ENCODE results near the gene NEK2.
"Not testable (repeated sequence)": the region's sequence is repeated elsewhere in the genome, so short reads cannot be mapped to it uniquely, and the experiment has no call there.

NEK2 gene

DNA sequence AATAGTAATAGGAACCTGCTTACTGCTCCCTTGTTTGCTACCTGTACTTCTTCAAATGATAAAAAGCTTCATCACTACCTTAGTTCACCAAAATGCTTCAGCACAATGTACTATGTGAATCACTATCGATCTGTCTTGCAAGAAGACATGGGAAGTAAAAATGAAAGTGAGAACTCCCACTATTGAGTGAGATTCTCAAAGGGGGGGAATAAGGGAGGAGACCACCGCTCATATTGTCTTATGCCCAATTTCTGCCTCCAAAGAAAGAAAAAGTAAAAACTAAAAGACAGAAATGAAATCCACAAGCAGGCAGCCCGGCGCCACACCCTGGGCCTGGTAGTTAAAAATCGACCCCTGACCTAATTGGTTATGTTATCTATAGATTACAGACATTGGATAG, 18.5 kb upstream of the NEK2 start:
- not testable (repeated sequence) for DNase-seq

- DNase-seq, result no peak
These were observed 13.0 kb upstream of the NEK2 start for GRCh38 chr1:211688421-211688820.

DNA sequence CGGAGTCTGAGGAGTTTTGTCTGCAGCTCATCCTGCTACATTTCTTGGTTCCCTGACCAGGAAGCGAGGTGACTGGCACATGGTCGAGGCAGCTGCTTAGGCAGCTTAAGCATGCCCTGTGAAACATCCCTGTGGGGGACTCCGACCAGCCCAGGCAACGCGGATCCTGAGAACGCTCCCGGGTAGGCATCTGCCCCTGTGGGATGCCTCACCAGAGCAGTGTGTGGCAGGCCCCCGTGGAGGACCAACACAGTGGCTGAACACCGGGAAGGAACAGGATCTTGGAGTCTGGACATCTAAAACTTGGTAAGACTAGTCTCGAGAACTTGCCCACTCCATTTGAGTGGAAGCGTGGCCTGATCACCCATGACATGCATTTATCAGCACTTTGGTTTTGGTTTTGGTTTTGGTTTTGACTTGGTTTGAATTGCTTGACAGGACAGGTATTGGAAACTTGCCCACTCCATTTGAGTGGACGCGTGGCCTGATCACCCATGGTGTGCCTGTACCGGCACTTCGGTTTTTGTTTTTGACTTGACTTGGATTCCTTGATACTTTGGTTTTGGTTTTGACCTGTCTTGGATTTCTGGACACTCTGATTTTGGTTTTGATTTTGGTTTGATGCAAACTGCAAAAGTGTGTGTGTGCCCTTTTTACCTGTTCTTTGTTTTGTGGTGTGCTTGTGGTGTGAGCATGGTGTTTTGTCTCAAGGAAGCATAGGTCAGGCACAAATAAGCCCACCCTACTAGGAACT, 12.2 kb upstream of the NEK2 start:
- no peak for DNase-seq

- no peak for DNase-seq
These were observed 10.4 kb upstream of the NEK2 start for GRCh38 chr1:211685823-211686222.

DNA sequence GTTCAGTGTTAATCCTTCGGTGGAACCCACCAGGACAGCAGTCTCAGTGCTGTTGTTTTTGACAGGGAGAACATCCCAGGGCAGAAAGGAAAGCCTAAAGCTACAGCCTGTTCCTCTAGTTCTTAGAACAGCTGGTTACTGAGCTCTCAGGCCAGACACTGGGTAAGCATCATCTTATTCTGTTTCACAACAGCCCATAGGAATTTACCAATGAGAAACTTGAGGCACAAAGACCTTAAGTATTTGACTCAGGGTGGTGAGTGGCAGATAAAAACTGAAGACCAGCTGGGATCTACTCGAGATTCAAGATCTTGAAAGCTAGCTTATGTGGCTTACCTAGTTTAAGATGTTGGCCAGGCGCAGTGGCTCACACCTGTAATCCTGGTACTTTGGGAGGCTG, 9.4 kb upstream of the NEK2 start:
- no peak for DNase-seq

- no peak for DNase-seq
These were observed 8.9 kb upstream of the NEK2 start for GRCh38 chr1:211684331-211684730.

GRCh38 chr1:211683396-211684297, 8.2 kb upstream of the NEK2 start:
- no peak for DNase-seq

- DNase-seq, result not testable (repeated sequence)
These were observed 6.8 kb upstream of the NEK2 start for GRCh38 chr1:211682186-211682585.

DNA sequence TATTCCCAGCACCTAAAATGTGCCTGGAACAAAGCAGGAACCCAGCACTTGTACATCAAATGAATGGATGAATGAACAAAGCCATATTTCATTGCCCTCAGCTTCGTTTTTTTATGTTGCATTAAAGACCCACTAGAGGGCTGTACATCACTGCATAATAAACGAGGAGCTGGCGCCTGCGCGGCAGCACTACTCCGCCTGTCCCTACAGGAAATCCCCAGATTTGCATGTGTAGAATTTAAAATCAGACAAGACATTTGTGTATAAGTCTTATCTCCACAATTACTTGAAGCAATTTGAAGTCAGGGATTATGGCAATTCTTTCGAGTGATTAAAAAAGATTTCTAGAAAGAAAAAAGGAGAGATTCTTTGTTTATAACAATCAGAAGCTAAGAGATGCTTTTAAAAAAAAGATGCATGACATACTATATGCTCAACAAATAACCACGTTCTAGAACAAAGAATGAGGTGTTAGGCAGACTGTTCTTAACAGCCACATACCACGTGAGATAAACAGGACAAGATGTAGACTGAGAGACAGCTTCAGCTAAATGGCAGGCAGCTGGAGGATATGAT, 5.4 kb upstream of the NEK2 start:
- peak; percentile 92 to 95 for DNase-seq

DNA sequence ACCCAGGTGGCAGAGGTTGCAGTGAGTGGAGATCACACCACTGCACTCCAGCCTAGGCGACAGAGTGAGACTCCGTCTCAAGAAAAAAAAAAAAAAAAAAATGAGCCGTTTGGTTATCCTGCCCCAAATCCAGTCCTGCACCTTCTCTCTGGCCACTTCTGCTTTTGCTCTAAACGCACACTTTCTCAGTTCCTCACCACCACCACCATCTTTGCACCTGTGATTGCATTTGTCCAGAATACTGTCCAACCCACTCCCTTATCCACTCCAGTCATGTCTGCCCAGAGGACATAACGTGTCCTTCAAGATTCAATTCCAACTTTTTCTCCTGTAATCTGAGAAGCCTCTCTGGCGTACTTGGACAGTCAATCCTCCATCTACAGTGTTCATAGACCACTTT, 2.2 kb upstream of the NEK2 start:
- DNase-seq, result no peak

DNA sequence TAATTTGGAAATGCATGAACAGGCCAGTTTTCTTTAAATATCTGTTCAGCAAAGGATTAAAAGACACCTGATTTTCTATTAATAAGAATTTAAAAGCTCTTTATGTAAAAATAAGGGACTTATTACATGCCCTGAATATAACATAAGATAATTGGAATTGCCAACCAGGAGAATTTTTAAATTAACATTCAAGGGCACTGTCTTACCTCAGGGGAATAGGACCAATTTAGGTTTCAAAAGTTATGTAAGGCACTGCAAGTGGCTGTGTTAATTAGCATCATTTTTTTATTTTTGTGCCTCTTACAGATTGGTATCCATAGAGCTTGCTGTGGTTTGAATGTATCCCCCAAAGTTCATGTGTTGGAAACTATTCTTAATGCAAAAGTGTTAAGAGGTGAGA, 1.3 kb upstream of the NEK2 start:
- DNase-seq, result no peak

- DNase-seq, result no peak
These were observed 724 bp upstream of the NEK2 start for GRCh38 chr1:211676106-211676583.

GRCh38 chr1:211667065-211667617, 8.3 kb downstream of the NEK2 start:
- DNase-seq, result no peak

GRCh38 chr1:211660718-211661222, 14.7 kb downstream of the NEK2 start:
- DNase-seq, result no peak

DNA sequence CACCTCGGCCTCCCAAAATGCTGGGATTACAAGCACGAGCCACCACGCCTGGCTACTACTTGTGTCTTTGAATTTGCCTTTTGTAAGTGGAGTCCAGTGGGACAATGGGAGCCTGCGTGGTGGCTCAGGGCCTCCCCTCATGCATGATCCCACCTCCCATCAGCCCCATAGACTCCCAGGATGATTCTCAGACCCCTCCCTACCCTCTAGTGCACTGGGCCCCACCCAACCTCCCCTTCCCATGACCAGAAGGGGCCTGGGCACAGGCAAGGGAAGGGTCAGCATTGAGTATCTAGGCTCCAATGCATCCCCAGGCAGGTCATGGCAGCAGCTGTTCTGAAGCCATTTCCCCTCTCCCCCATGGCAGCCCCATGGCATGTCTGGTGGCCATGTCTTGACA, 18.7 kb downstream of the NEK2 start:
- no peak for DNase-seq

- DNase-seq, result peak; percentile 83 to 87
These were observed 20.3 kb downstream of the NEK2 start for GRCh38 chr1:211654838-211655787.

DNA sequence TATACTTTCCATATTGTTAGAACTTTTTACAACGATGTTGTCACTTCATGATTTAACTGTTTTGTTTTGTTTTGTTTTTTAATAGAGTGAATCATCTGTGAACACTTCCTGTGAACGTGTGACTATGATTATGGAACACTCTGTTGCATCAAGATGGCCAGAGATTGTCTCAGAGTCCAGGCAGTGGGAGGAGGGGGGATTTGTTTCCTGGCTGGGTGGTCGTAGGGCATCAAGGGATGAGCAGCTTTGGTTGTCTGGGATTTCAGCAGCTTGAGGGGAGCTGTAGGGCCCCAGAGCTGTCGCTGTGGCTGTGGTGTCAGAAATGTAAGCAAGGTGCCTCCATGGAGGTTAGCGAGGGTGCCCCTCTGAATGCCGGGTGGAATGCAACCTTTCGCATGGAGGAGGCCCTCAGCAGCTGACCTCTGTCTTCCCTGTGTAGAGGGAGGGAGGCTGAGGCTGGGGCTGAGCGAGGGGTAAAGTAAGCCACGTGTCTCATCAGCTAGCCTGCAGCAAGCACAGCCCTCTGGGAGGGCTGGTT, 21.4 kb downstream of the NEK2 start:
- DNase-seq, result no peak

DNA sequence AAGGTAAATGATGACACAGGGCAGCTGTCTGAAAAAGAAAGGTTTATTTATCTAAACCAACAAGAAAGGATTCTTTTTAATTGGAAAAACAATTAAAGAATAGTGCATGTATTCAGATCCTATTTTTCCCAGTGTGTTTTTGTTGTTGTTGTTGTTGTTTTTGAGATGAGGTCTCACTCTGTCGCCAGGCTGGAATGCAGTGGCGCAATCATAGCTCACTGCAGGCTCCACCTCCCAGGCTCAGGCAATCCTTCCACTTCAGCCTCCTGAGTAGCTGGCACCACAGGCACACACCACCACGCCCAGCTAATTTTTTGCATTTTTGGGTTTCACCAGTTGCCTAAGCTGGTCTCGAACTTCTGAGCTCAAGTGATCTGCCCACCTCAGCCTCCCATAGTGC, 22.1 kb downstream of the NEK2 start:
- DNase-seq, result no peak

DNA sequence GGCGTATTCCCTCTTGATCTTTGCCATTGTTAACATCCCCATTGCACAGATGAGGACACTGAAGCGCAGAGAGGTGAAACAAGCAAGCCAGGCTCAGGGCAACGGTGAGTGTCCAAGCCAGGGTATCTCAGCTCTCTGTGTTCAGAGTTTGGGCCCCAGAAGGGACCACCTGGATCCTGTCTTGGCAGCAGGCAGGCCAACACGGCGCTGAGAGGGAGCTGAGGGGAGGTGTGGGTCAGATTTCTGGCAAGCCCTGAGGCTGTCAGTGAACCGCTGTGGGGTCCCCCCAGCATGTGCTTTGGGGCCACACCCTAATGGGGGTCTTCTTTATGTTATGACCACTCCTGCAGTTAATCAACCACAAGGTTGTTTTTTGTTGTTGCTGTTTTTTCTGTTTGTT, 23.1 kb downstream of the NEK2 start:
- no peak for DNase-seq

DNA sequence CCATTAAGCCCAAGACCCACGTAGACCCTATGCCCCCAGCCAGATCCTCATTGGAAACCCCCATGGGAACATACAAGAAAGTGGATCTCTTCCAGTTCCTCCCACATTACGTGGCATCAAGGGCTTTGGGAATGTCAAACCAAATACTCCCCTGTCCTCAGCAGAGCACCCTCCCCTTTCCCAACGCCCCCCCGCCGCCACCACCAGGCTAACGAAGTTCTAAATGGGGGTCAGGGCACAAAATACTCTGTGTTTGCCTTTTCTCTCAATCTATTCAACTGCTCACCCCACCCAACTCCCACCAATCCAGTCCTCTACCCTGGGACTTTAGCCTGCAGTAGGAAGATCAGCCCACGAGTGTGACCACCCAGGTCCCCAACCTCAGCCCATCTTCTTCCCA, 24.5 kb downstream of the NEK2 start:
- no peak for DNase-seq
